MM.1S (cell line): ENCODE measurements around the gene NAT8L.

Experiments
- EZH2 ChIP-seq: fragments of 300-600 bp; sonication (generic); optimal IDR thresholded peaks from 2 replicates; pipeline ENCODE3; 2017; ENCODE audit warnings: low read depth, mild to moderate bottlenecking, antibody characterized with exemption, low read length, mixed read lengths
- EZH2phosphoT487 ChIP-seq: fragments of 300-600 bp; sonication (generic); IDR thresholded peaks from 2 replicates; pipeline ENCODE4 v1.6.1; 2018; ENCODE audit warnings: antibody characterized with exemption, low read length
- TF ChIP-seq, protein P1 (sequence below): fragments of 300-600 bp; sonication (generic); IDR thresholded peaks from 2 replicates; pipeline ENCODE4 v1.5.1; 2016; ENCODE audit warnings: antibody characterized with exemption, low read length, mixed read lengths

DNA sequence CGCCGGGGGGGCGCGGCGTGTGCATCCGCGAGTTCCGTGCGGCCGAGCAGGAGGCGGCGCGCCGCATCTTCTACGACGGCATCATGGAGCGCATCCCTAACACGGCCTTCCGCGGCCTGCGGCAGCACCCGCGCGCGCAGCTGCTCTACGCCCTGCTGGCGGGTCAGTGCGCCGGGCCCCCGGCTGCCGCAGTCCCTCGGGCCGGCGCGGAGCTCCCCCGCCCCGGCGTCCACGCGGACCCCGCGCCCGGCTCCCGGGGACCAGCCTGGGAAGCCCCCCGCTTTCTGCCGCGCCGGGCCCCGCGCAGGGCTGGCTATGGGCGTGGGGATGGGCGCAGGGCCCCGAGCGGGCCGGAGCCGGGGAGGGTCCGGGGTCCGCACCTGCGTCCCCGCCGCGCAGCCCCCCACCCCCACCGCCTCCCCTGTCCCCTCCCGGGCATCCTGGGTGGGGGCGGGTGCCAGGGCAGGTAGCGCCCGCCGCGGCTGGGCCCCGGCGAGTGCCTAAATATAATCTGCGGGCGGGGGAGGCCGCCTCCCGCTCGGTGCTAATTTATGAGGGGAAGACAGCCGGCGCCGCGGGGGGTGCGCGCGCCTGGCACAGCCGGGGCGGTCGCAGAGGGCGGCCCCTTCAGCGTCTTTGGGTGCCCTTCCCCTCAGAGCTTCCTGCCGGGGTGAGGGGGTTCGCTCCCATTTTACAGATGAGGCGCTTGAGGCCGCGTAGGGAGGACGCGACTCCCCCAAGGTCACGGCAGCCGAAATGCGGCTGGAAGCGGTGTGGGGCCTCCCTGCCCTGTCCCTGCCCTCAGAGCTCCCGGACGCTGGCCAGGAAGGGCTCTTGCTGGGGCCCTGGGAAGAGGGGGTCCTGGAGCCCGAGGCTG, 837 bp downstream of the NAT8L start:
- TF ChIP-seq, protein P1, sequence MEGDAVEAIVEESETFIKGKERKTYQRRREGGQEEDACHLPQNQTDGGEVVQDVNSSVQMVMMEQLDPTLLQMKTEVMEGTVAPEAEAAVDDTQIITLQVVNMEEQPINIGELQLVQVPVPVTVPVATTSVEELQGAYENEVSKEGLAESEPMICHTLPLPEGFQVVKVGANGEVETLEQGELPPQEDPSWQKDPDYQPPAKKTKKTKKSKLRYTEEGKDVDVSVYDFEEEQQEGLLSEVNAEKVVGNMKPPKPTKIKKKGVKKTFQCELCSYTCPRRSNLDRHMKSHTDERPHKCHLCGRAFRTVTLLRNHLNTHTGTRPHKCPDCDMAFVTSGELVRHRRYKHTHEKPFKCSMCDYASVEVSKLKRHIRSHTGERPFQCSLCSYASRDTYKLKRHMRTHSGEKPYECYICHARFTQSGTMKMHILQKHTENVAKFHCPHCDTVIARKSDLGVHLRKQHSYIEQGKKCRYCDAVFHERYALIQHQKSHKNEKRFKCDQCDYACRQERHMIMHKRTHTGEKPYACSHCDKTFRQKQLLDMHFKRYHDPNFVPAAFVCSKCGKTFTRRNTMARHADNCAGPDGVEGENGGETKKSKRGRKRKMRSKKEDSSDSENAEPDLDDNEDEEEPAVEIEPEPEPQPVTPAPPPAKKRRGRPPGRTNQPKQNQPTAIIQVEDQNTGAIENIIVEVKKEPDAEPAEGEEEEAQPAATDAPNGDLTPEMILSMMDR, result no peak
- TF ChIP-seq EZH2phosphoT487, result no peak
- no peak for TF ChIP-seq EZH2
